NCI-H2196 treated with DMSO at 0.1 percent for 48 hours (cell line): Measurements from ENCODE around the gene ALK.

Experiments
- DNase-seq: peaks from one replicate; lab custom pipeline; 2025; ENCODE audit not compliant: unreplicated experiment; lab: John Stamatoyannopoulos, UW

Gene ALK

GRCh38 chr2:29614295-29614830, 307.0 kb downstream of the ALK start:
- DNase-seq: no peak

- DNase-seq: no peak
Measured at GRCh38 chr2:29613792-29614266, 307.6 kb downstream of the ALK start.

GRCh38 chr2:29613067-29613466, 308.3 kb downstream of the ALK start:
- DNase-seq: no peak

- no peak for DNase-seq
Measured at GRCh38 chr2:29612568-29612967, 308.8 kb downstream of the ALK start.

- DNase-seq: no peak
Measured at GRCh38 chr2:29611850-29612249, 309.5 kb downstream of the ALK start.

- no peak for DNase-seq
Measured at GRCh38 chr2:29611261-29611660, 310.1 kb downstream of the ALK start.

GRCh38 chr2:29610569-29610968, 310.8 kb downstream of the ALK start:
- no peak for DNase-seq

- no peak for DNase-seq
Measured at GRCh38 chr2:29607038-29607420, 314.4 kb downstream of the ALK start.

GRCh38 chr2:29606104-29607037, 315.0 kb downstream of the ALK start:
- DNase-seq: no peak

- DNase-seq: no peak
Measured at GRCh38 chr2:29603341-29603740, 318.0 kb downstream of the ALK start.

- no peak for DNase-seq
Measured at GRCh38 chr2:29601872-29602271, 319.5 kb downstream of the ALK start.

GRCh38 chr2:29601321-29601720, 320.1 kb downstream of the ALK start:
- DNase-seq: no peak

GRCh38 chr2:29599946-29600345, 321.4 kb downstream of the ALK start:
- DNase-seq: no peak

GRCh38 chr2:29598978-29599377, 322.4 kb downstream of the ALK start:
- no peak for DNase-seq

- DNase-seq: no peak
Measured at GRCh38 chr2:29597035-29597434, 324.4 kb downstream of the ALK start.

GRCh38 chr2:29596584-29596983, 324.8 kb downstream of the ALK start:
- no peak for DNase-seq

GRCh38 chr2:29591600-29591999, 329.8 kb downstream of the ALK start:
- no peak for DNase-seq

GRCh38 chr2:29590211-29590610, 331.2 kb downstream of the ALK start:
- no peak for DNase-seq

- DNase-seq: no peak
Measured at GRCh38 chr2:29589440-29590103, 331.8 kb downstream of the ALK start.

- no peak for DNase-seq
Measured at GRCh38 chr2:29587402-29588190, 333.8 kb downstream of the ALK start.

- DNase-seq: no peak
Measured at GRCh38 chr2:29586919-29587318, 334.5 kb downstream of the ALK start.
